A673 (cell line): ENCODE measurements around the gene NF1.

Experiments used
- CTCF ChIP-seq: fragments of 300-800, 200-600 bp; sonication (generic); conservative IDR thresholded peaks from 2 replicates; pipeline ENCODE4 v1.5.1; 2017; ENCODE audit warnings: low read depth, mild to moderate bottlenecking, antibody characterized with exemption, low read length, moderate library complexity, mixed read lengths
- EZH2 ChIP-seq: fragments of 200-600 bp; sonication (generic); IDR thresholded peaks from 2 replicates; pipeline ENCODE4 v1.6.1; 2017; ENCODE audit warnings: borderline replicate concordance, low read depth, mild to moderate bottlenecking, mixed read lengths, antibody characterized with exemption, low read length; ENCODE audit not compliant: poor library complexity, severe bottlenecking

DNA sequence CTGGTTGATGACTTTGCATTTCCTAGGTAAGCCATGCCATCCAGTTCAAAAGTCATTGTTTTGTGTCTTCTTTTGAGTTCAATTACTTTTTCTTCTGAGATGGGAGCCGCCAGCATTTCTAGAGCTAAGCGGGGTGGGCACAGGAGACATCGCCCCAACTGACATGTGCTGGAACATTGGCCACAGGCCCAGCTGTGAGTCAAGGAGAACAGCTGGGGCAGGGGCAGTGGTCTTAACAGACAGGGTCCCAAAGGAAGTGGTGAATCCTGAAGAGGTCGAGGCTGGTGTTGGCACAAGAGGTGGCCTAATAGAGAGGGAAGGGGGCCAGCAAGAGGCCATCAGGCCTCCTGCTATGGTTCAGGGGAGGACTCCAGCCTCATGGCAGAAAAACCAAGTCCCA, 313.8 kb downstream of the NF1 start:
- no peak for TF ChIP-seq CTCF
- no peak for TF ChIP-seq EZH2
